Limb (tissue), 2 donors: ENCODE results near the gene PLPP3.

Experiments
- DNase-seq, 2 donors: peaks; one replicate each; pipeline ENCODE4 v3.0.0-alpha.2; 2016; ENCODE audit errors: extremely low spot score in 2 of 2

PLPP3 gene

GRCh38 chr1:56496821-56497772 is 82.3 kb downstream of the PLPP3 start:
- no peak for DNase-seq

GRCh38 chr1:56496158-56496557 is 83.2 kb downstream of the PLPP3 start:
- no peak for DNase-seq

GRCh38 chr1:56495538-56495937 is 83.8 kb downstream of the PLPP3 start:
- no peak for DNase-seq

GRCh38 chr1:56494306-56494705 is 85.1 kb downstream of the PLPP3 start:
- DNase-seq = no peak

GRCh38 chr1:56493826-56494225 is 85.5 kb downstream of the PLPP3 start:
- no peak for DNase-seq

GRCh38 chr1:56491441-56491840 is 87.9 kb downstream of the PLPP3 start:
- DNase-seq = no peak

GRCh38 chr1:56490619-56491018 is 88.7 kb downstream of the PLPP3 start:
- no peak for DNase-seq

- no peak for DNase-seq
Observed at GRCh38 chr1:56489695-56490094, 89.7 kb downstream of the PLPP3 start.

GRCh38 chr1:56484695-56485094 is 94.7 kb downstream of the PLPP3 start:
- no peak for DNase-seq

- no peak for DNase-seq
Observed at GRCh38 chr1:56483104-56483503, 96.3 kb downstream of the PLPP3 start.

GRCh38 chr1:56482486-56482885 is 96.9 kb downstream of the PLPP3 start:
- DNase-seq = no peak

- no peak for DNase-seq
Observed at GRCh38 chr1:56481140-56481694, 98.1 kb downstream of the PLPP3 start.

- no peak for DNase-seq
Observed at GRCh38 chr1:56478734-56479133, 100.6 kb downstream of the PLPP3 start.

GRCh38 chr1:56477164-56478111 is 101.9 kb downstream of the PLPP3 start:
- peak; percentile 13 to 73 for DNase-seq

GRCh38 chr1:56473582-56474270 is 105.6 kb downstream of the PLPP3 start:
- DNase-seq = no peak

- DNase-seq = no peak
Observed at GRCh38 chr1:56472860-56473259, 106.5 kb downstream of the PLPP3 start.

GRCh38 chr1:56469640-56470371 is 109.6 kb downstream of the PLPP3 start:
- DNase-seq = no peak

- peak in 1 of 2 donors; percentile 30 for DNase-seq
Observed at GRCh38 chr1:56468518-56468917, 110.8 kb downstream of the PLPP3 start.

- DNase-seq = no peak
Observed at GRCh38 chr1:56466538-56466937, 112.8 kb downstream of the PLPP3 start.

GRCh38 chr1:56464294-56464693 is 115.1 kb downstream of the PLPP3 start:
- DNase-seq = no peak
